HEK293T (cell line): Measurements from ENCODE around the gene FARP2.

ENCODE experiments used
- BHLHE40 ChIP-seq: fragments of 450-650 bp; IDR thresholded peaks from 2 replicates; pipeline ENCODE4 v1.6.1; 2016; ENCODE audit warnings: mild to moderate bottlenecking, moderate library complexity, borderline replicate concordance
- CTBP1 ChIP-seq: fragments of 450-650 bp; IDR thresholded peaks from 2 replicates; pipeline ENCODE4 v1.6.1; 2016; ENCODE audit warnings: borderline replicate concordance
- ELF4 ChIP-seq: fragments of 450-650 bp; IDR thresholded peaks from 2 replicates; pipeline ENCODE4 v1.6.1; 2017; ENCODE audit warnings: antibody characterized with exemption
- TARDBP ChIP-seq: fragments of 450-650 bp; IDR thresholded peaks from 2 replicates; pipeline ENCODE4 v1.6.1; 2016

DNA sequence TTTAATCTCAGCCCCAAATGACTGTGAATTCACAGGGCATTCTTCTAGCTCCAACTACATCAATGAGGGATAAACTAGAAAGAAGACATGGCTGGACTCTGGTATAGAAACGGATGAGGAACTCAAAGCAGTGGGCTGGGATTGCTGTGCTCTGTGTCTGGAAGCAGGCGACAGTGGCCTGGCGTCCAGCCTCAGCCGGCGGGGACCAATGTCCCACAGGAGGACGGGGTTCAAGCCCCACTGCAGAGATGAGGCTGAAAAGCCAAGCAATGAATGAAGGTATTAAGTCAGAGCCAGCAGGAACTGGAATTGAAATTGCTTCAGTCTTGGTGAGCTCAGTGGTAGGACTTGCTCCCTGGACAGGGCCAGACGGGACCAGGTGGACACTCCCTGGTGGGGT lies 178.2 kb downstream of the FARP2 start:
- TF ChIP-seq TARDBP, result no peak
- no peak for TF ChIP-seq CTBP1
- no peak for TF ChIP-seq BHLHE40
- no peak for TF ChIP-seq ELF4
